Measurements from ENCODE around the gene PRPH2.

GRCh38 chr6:42652024-42652746 lies 70.2 kb downstream of the PRPH2 start:
- TF ChIP-seq, protein P1, sequence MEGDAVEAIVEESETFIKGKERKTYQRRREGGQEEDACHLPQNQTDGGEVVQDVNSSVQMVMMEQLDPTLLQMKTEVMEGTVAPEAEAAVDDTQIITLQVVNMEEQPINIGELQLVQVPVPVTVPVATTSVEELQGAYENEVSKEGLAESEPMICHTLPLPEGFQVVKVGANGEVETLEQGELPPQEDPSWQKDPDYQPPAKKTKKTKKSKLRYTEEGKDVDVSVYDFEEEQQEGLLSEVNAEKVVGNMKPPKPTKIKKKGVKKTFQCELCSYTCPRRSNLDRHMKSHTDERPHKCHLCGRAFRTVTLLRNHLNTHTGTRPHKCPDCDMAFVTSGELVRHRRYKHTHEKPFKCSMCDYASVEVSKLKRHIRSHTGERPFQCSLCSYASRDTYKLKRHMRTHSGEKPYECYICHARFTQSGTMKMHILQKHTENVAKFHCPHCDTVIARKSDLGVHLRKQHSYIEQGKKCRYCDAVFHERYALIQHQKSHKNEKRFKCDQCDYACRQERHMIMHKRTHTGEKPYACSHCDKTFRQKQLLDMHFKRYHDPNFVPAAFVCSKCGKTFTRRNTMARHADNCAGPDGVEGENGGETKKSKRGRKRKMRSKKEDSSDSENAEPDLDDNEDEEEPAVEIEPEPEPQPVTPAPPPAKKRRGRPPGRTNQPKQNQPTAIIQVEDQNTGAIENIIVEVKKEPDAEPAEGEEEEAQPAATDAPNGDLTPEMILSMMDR (IDR thresholded peaks at IDR 0.05) = no peak
- TF ChIP-seq POLR2A (IDR thresholded peaks at IDR 0.05) = no peak
